NB4 (cell line): ENCODE results near the gene STXBP4.

ENCODE experiments used
- DNase-seq: peaks from one replicate; pipeline ENCODE4 v3.0.0; 2010; ENCODE audit warnings: low read depth
- H3K4me3 ChIP-seq: one replicate; pipeline ENCODE4 v1.5.1; 2011; ENCODE audit warnings: mild to moderate bottlenecking, low read depth, low read length, moderate library complexity
- CTCF ChIP-seq: IDR thresholded peaks from one replicate; pipeline ENCODE4 v1.5.1; 2012; ENCODE audit warnings: low read depth, low read length
- MAX ChIP-seq: IDR thresholded peaks from 2 replicates; pipeline ENCODE4 v1.6.1; 2011; ENCODE audit warnings: low read depth, low read length
- MYC ChIP-seq: IDR thresholded peaks from 2 replicates; pipeline ENCODE4 v1.6.1; 2011; ENCODE audit warnings: low read depth, low read length
- POLR2A ChIP-seq: IDR thresholded peaks from 2 replicates; pipeline ENCODE4 v1.6.1; 2011; ENCODE audit warnings: mild to moderate bottlenecking; ENCODE audit not compliant: insufficient read length; ENCODE audit errors: extremely low read depth

The STXBP4 gene

GRCh38 chr17:54972406-54973138 lies 4.0 kb downstream of the STXBP4 start:
- no peak overlapping the region for H3K4me3 ChIP-seq
- no peak for TF ChIP-seq POLR2A
- TF ChIP-seq MAX, result no peak
- DNase-seq, result no peak

GRCh38 chr17:54974759-54975158 lies 6.2 kb downstream of the STXBP4 start:
- no peak for DNase-seq
- H3K4me3 ChIP-seq, result no peak overlapping the region
- TF ChIP-seq MYC, result no peak

- TF ChIP-seq MYC, result no peak
- TF ChIP-seq POLR2A, result no peak
- no peak for TF ChIP-seq CTCF
- TF ChIP-seq MAX, result no peak
- no peak for DNase-seq
- H3K4me3 ChIP-seq, result no peak overlapping the region
Observed at GRCh38 chr17:54976316-54976715, 7.8 kb downstream of the STXBP4 start.

GRCh38 chr17:54977744-54978143 lies 9.2 kb downstream of the STXBP4 start:
- TF ChIP-seq MYC (no peak), MAX (no peak), POLR2A (no peak), CTCF (no peak)
- no peak overlapping the region for H3K4me3 ChIP-seq
- DNase-seq, result no peak

- no peak overlapping the region for H3K4me3 ChIP-seq
- TF ChIP-seq POLR2A (no peak), MYC (no peak), CTCF (no peak), MAX (no peak)
Observed at GRCh38 chr17:54979657-54980056, 11.1 kb downstream of the STXBP4 start.

GRCh38 chr17:54980375-54980774 lies 11.8 kb downstream of the STXBP4 start:
- H3K4me3 ChIP-seq, result no peak overlapping the region
- DNase-seq, result no peak
- TF ChIP-seq MAX, result no peak
- no peak for TF ChIP-seq CTCF
- no peak for TF ChIP-seq MYC
- no peak for TF ChIP-seq POLR2A

More at GRCh38 chr17:54979657-54980056, 11.1 kb downstream of the STXBP4 start:
- no peak for DNase-seq
